H1 (cell line): ENCODE measurements around the gene MRTFA. TPM values are rescaled to one million over a fixed set of nuclear protein-coding genes. Genes with fewer than 3 reads are reported as not detected.

ENCODE experiments used
- CTCF ChIA-PET: fragments of 300-600 bp; sonication (Branson Sonifier 250); formaldehyde crosslinking; loops from one replicate; lab custom pipeline; 2021; ENCODE audit not compliant: partially characterized antibody; lab: Charles Lee
- POLR2A ChIA-PET: fragments of 300-600 bp; sonication (Branson Sonifier 250); formaldehyde crosslinking; loops from one replicate; lab custom pipeline; 2021; ENCODE audit warnings: inconsistent platforms; ENCODE audit not compliant: partially characterized antibody; lab: Charles Lee
- DNase-seq, 2 experiments: peaks; one replicate each; pipeline versions ENCODE4 v3.0.0 to v3.0.0-alpha.2; 2010 to 2022; ENCODE audit warnings: low spot score in 2 of 2, low read depth in 1 of 2, mixed read lengths in 1 of 2
- FAIRE-seq: peaks from 2 replicates; lab custom pipeline; 2011; peaks lifted over from hg19 to GRCh38; lab: Jason Lieb, UNC
- H2AFZ ChIP-seq: 2 replicates; pipeline ENCODE4 v1.8.1; 2012; ENCODE audit warnings: low read length, inconsistent platforms
- H2AK5ac ChIP-seq: 2 replicates; pipeline ENCODE4 v1.6.1; 2013; ENCODE audit warnings: low read depth, low read length
- H2BK120ac ChIP-seq: replicated peaks from 2 replicates; pipeline ENCODE3; 2013; ENCODE audit warnings: low read depth, low read length, inconsistent platforms
- H2BK12ac ChIP-seq: 2 replicates; pipeline ENCODE4 v1.6.1; 2013; ENCODE audit warnings: low read depth, low read length
- H2BK15ac ChIP-seq: 2 replicates; pipeline ENCODE4 v1.6.1; 2013; ENCODE audit warnings: low read length
- H2BK20ac ChIP-seq: 2 replicates; pipeline ENCODE4 v1.6.1; 2013; ENCODE audit warnings: low read length
- H2BK5ac ChIP-seq: 2 replicates; pipeline ENCODE4 v1.6.1; 2013; ENCODE audit warnings: low read depth, low read length
- H3K14ac ChIP-seq: 2 replicates; pipeline ENCODE4 v1.6.1; 2013; ENCODE audit warnings: inconsistent platforms; ENCODE audit not compliant: insufficient read length
- H3K18ac ChIP-seq: 2 replicates; pipeline ENCODE4 v1.6.1; 2013; ENCODE audit warnings: low read length; ENCODE audit errors: extremely low read depth
- H3K23ac ChIP-seq: 2 replicates; pipeline ENCODE4 v1.6.1; 2013; ENCODE audit warnings: inconsistent platforms; ENCODE audit not compliant: insufficient read length
- H3K23me2 ChIP-seq: 2 replicates; pipeline ENCODE4 v1.6.1; 2013; ENCODE audit warnings: low read depth, low read length
- H3K27ac ChIP-seq: 2 replicates; pipeline ENCODE4 v1.6.1; 2011; ENCODE audit warnings: low read depth, low read length, inconsistent platforms
- H3K27me3 ChIP-seq, 4 experiments: replicated peaks in 1 of 4; 1 replicate in 1 of 4; 2 replicates in 3 of 4; pipeline versions ENCODE4 v1.6.1 to v1.8.1; 2011 to 2013; ENCODE audit warnings: low read length in 3 of 4, mild to moderate bottlenecking in 3 of 4, inconsistent platforms in 2 of 4, mixed read lengths in 2 of 4, moderate library complexity in 1 of 4; ENCODE audit not compliant: control insufficient read depth in 3 of 4, insufficient read depth in 3 of 4; ENCODE audit errors: extremely low read depth in 1 of 4
- H3K36me3 ChIP-seq, 4 experiments: 2 replicates each; pipeline versions ENCODE4 v1.6.1 to v1.8.1; 2011 to 2013; ENCODE audit warnings: mild to moderate bottlenecking in 4 of 4, low read length in 3 of 4, moderate library complexity in 2 of 4, control low read depth in 1 of 4, inconsistent platforms in 1 of 4; ENCODE audit not compliant: insufficient read depth in 4 of 4, control insufficient read depth in 2 of 4
- H3K4ac ChIP-seq: replicated peaks from 2 replicates; pipeline ENCODE3; 2013; ENCODE audit warnings: low read length, low read depth, mixed read lengths, inconsistent platforms; ENCODE audit not compliant: insufficient read length
- H3K4me1 ChIP-seq, 4 experiments: replicated peaks in 1 of 4; 1 replicate in 1 of 4; 2 replicates in 3 of 4; pipeline versions ENCODE4 v1.6.1 to v1.8.1; 2011 to 2013; ENCODE audit warnings: low read length in 3 of 4, inconsistent platforms in 2 of 4, mixed read lengths in 1 of 4; ENCODE audit not compliant: insufficient read depth in 4 of 4, control insufficient read depth in 3 of 4
- H3K4me2 ChIP-seq, 2 experiments: 2 replicates each; pipeline versions ENCODE4 v1.6.1 to v1.8.1; 2011 to 2013; ENCODE audit warnings: low read depth in 2 of 2, low read length in 2 of 2, control low read depth in 1 of 2, inconsistent platforms in 1 of 2, mild to moderate bottlenecking in 1 of 2; ENCODE audit not compliant: insufficient read depth in 1 of 2
- H3K4me3 ChIP-seq, 4 experiments: fragments of 200-600, 300-600 bp in 1 of 4; sonication (generic), shearing (Covaris generic), sonication (Bioruptor Twin) in 1 of 4; 2 replicates each; pipeline versions ENCODE4 v1.5.1 to v1.8.1; 2011 to 2016; ENCODE audit warnings: low read length in 4 of 4, low read depth in 3 of 4, control low read depth in 2 of 4, inconsistent platforms in 2 of 4, mild to moderate bottlenecking in 2 of 4, mixed read lengths in 1 of 4, moderate library complexity in 1 of 4; ENCODE audit not compliant: insufficient read depth in 2 of 4; ENCODE audit errors: extremely low read depth in 1 of 4
- H3K56ac ChIP-seq: replicated peaks from 2 replicates; pipeline ENCODE3; 2013; ENCODE audit warnings: low read depth, mild to moderate bottlenecking, mixed read lengths, low read length, inconsistent platforms; ENCODE audit not compliant: insufficient read length
- H3K79me1 ChIP-seq: 2 replicates; pipeline ENCODE4 v1.6.1; 2013; ENCODE audit warnings: low read depth, low read length, control low read depth
- H3K79me2 ChIP-seq, 2 experiments: 2 replicates each; pipeline versions ENCODE4 v1.6.1 to v1.8.1; 2012 to 2013; ENCODE audit warnings: low read length in 2 of 2, mild to moderate bottlenecking in 2 of 2, inconsistent platforms in 1 of 2; ENCODE audit not compliant: insufficient read depth in 2 of 2, control insufficient read depth in 1 of 2
- H3K9ac ChIP-seq, 4 experiments: replicated peaks in 1 of 4; 1 replicate in 1 of 4; 2 replicates in 3 of 4; pipeline versions ENCODE4 v1.6.1 to v1.8.1; 2011 to 2013; ENCODE audit warnings: low read depth in 3 of 4, low read length in 3 of 4, control low read depth in 2 of 4, mild to moderate bottlenecking in 2 of 4, moderate library complexity in 2 of 4, inconsistent platforms in 1 of 4; ENCODE audit errors: extremely low read depth in 1 of 4
- H3K9me3 ChIP-seq, 2 experiments: 2 replicates each; pipeline versions ENCODE4 v1.6.1 to v1.8.1; 2012 to 2013; ENCODE audit warnings: mild to moderate bottlenecking in 2 of 2, moderate library complexity in 2 of 2, control low read depth in 1 of 2, inconsistent platforms in 1 of 2, low read depth in 1 of 2, low read length in 1 of 2, mixed read lengths in 1 of 2; ENCODE audit not compliant: insufficient read depth in 2 of 2
- H4K20me1 ChIP-seq, 2 experiments: replicated peaks in 1 of 2; 2 replicates each; pipeline versions ENCODE3 to v1.8.1; 2011 to 2013; ENCODE audit warnings: inconsistent platforms in 2 of 2, low read length in 2 of 2, mild to moderate bottlenecking in 1 of 2; ENCODE audit not compliant: insufficient read depth in 2 of 2, control insufficient read depth in 1 of 2
- H4K5ac ChIP-seq: 2 replicates; pipeline ENCODE4 v1.6.1; 2013; ENCODE audit warnings: low read length, low read depth, mixed read lengths, inconsistent platforms; ENCODE audit not compliant: insufficient read length
- H4K8ac ChIP-seq: 2 replicates; pipeline ENCODE4 v1.8.0; 2013; ENCODE audit warnings: mild to moderate bottlenecking, moderate library complexity, low read length, inconsistent platforms; ENCODE audit not compliant: insufficient read depth; ENCODE audit errors: extremely low read depth
- H4K91ac ChIP-seq: replicated peaks from 2 replicates; pipeline ENCODE3; 2013; ENCODE audit warnings: low read length, mixed read lengths, inconsistent platforms; ENCODE audit not compliant: insufficient read length
- ATF3 ChIP-seq: IDR thresholded peaks from 2 replicates; pipeline ENCODE4 v1.6.1; 2011; ENCODE audit warnings: low read depth, mild to moderate bottlenecking, low read length; ENCODE audit not compliant: insufficient read depth
- FOSL1 ChIP-seq: IDR thresholded peaks from 2 replicates; pipeline ENCODE4 v1.6.1; 2011; ENCODE audit warnings: mild to moderate bottlenecking, low read depth, low read length, moderate library complexity; ENCODE audit not compliant: insufficient read depth
- HDAC6 ChIP-seq: IDR thresholded peaks from one replicate; pipeline ENCODE4 v1.7.1; 2012; ENCODE audit warnings: low read depth, mild to moderate bottlenecking, inconsistent platforms, low read length, moderate library complexity
- NRF1 ChIP-seq: IDR thresholded peaks from 2 replicates; pipeline ENCODE4 v1.6.1; 2011; ENCODE audit warnings: mild to moderate bottlenecking, low read depth, low read length, improper control_type of control experiment
- RFX5 ChIP-seq: IDR thresholded peaks from 2 replicates; pipeline ENCODE4 v1.6.1; 2011; ENCODE audit warnings: low read depth, low read length, improper control_type of control experiment, borderline replicate concordance
- RXRA ChIP-seq: IDR thresholded peaks from 2 replicates; pipeline ENCODE4 v1.6.1; 2011; ENCODE audit warnings: low read depth, mild to moderate bottlenecking, low read length, moderate library complexity; ENCODE audit not compliant: insufficient read depth
- SIX5 ChIP-seq: IDR thresholded peaks from 2 replicates; pipeline ENCODE4 v1.6.1; 2011; ENCODE audit warnings: mild to moderate bottlenecking, low read depth, low read length
- TAF7 ChIP-seq: optimal IDR thresholded peaks from 2 replicates; pipeline ENCODE3; 2011; ENCODE audit warnings: low read depth, mild to moderate bottlenecking, inconsistent platforms, low read length, moderate library complexity, borderline replicate concordance
- TBP ChIP-seq: IDR thresholded peaks from 2 replicates; pipeline ENCODE4 v1.6.1; 2011; ENCODE audit warnings: low read depth, low read length, improper control_type of control experiment
- ZNF274 ChIP-seq: IDR thresholded peaks from 2 replicates; pipeline ENCODE4 v1.7.0; 2012; ENCODE audit warnings: low read length, borderline replicate concordance; ENCODE audit errors: extremely low read depth
- WGBS, 2 experiments: shearing (Covaris generic) in 1 of 2; methylation state at CpG; one replicate each; pipeline versions ENCODE4 v1.1.6 to v1.1.7; 2013 to 2015; ENCODE audit warnings: low lambda C conversion rate in 2 of 2, mixed read lengths in 2 of 2, inconsistent platforms in 1 of 2, low coverage in 1 of 2, missing lambda C conversion rate in 1 of 2; ENCODE audit not compliant: insufficient replicate concordance in 2 of 2, insufficient coverage in 1 of 2, insufficient read length in 1 of 2; ENCODE audit errors: extremely low coverage in 1 of 2, missing lambda C conversion rate in 1 of 2; 5-methylcytosine and 5-hydroxymethylcytosine counted together
- polyA plus RNA-seq, 7 experiments: library from polyadenylated mRNA; depleted of rRNA in 3 of 7; stranded (reverse) in 5 of 7; unstranded in 2 of 7; fragments of >200 nt in 5 of 7; fragments of 200-250 nt in 2 of 7; gene quantifications; 1 replicate in 5 of 7; 2 replicates in 1 of 7; 4 replicates in 1 of 7; pipeline versions ENCODE4 v1.2.1 to v1.2.3, GENCODE V29; 2011 to 2013; ENCODE audit warnings: missing spikeins in 2 of 7, mixed read lengths in 2 of 7
- total RNA-seq: library from RNA; stranded (reverse); fragmentation: NEBNext Ultra II Directional; extraction: Animal tissue kit (Norgen Biotek cat#: 25700); gene quantifications from 2 replicates; pipeline ENCODE4 v1.2.1, GENCODE V29; 2021

Gene MRTFA
- total and polyA plus RNA-seq, 2 of the 8 experiments (the other 6 are each of a cell fraction or from before 2014, with no cell fraction given): 5.4 to 37.9 TPM

- Histone ChIP-seq H3K79me2 (peaks cover 0 to 7% of the 10 kb centered on the region in 2 experiments; a peak in 1 of 4 replicates), H2AFZ (no peak overlapping the region), H3K4me1 (peaks cover 0 to under 1% (median 0%) of the 10 kb centered on the region in 4 experiments; a peak in 2 of 7 replicates), H2BK20ac (no peak overlapping the region), H3K56ac (no peak overlapping the region), H3K23ac (no peak overlapping the region), H2BK15ac (no peak overlapping the region), H3K9ac (no peak overlapping the region), H2BK5ac (no peak overlapping the region), H3K23me2 (no peaks in the 10 kb centered on the region; the same call in 1 of the 2 replicates), H3K27ac (no peak overlapping the region), H4K5ac (no peak overlapping the region), H3K79me1 (no peaks in the 10 kb centered on the region), H3K4me2 (no peak overlapping the region), H2BK12ac (no peak overlapping the region), H4K91ac (no peak overlapping the region), H4K20me1 (no peaks in the 10 kb centered on the region), H2BK120ac (no peak overlapping the region), H3K14ac (no peak overlapping the region), H3K4ac (no peak overlapping the region), H3K18ac (no peak overlapping the region), H3K4me3 (no peak overlapping the region), H4K8ac (no peak overlapping the region), H3K27me3 (no peaks in the 10 kb centered on the region), H3K9me3 (no peaks in the 10 kb centered on the region; a peak in 1 of 4 replicates), H3K36me3 (peaks cover 0 to 4% (median 0%) of the 10 kb centered on the region in 4 experiments; a peak in 1 of 8 replicates), H2AK5ac (no peak overlapping the region)
- POLR2A ChIA-PET: no interaction called here
- DNase-seq (no peak), FAIRE-seq (no peak)
- WGBS, 2 experiments: 98% methylated on average over 3 of the region's 4 CpGs; no CpG with 5 or more reads in 1 of the 2 experiments
- CTCF ChIA-PET: no interaction called here
- no peak for TF ChIP-seq HDAC6
- TF ChIP-seq SIX5: no peak
- no peak for TF ChIP-seq RXRA
- no peak for TF ChIP-seq ZNF274
- TF ChIP-seq RFX5: no peak
- no peak for TF ChIP-seq TAF7
- no peak for TF ChIP-seq FOSL1
- TF ChIP-seq ATF3: no peak
- TF ChIP-seq NRF1: no peak
- TF ChIP-seq TBP: no peak
Observed at GRCh38 chr22:40547729-40548143, 88.8 kb downstream of the MRTFA start.
